Pancreas (tissue), 10 donors: ENCODE data around the gene PSMB2. TPM values are rescaled to one million over a fixed set of nuclear protein-coding genes. Genes with fewer than 3 reads are reported as not detected.

Experiments
- ATAC-seq, 4 donors: fragments of 200-7000 bp; cut with Tn5 transposase; one replicate each; pipeline versions ENCODE4 v1.8.0 to v1.9.1; 2020; ENCODE audit warnings: mild to moderate bottlenecking in 4 of 4, moderate library complexity in 4 of 4
- DNase-seq, 6 donors: peaks; one replicate each; pipeline ENCODE4 v3.0.0-alpha.2; 2020
- FAIRE-seq: peaks from 2 replicates; lab custom pipeline; 2012; peaks lifted over from hg19 to GRCh38; lab: Jason Lieb, UNC
- H3K27ac ChIP-seq, 4 donors: fragments of 200-600 bp; sonication (generic); 1 replicate in 3 of 4; 2 replicates in 1 of 4; pipeline versions ENCODE4 v1.5.0 to v1.8.0; 2020
- H3K27me3 ChIP-seq, 4 donors: fragments of 200-600 bp; one replicate each; pipeline ENCODE4 v1.8.0; 2021
- H3K36me3 ChIP-seq, 3 donors: fragments of 200-600 bp; sonication (generic) in 1 of 3; one replicate each; pipeline versions ENCODE4 v1.5.0 to v1.8.0; 2020 to 2021
- H3K4me1 ChIP-seq, 3 donors: fragments of 200-600 bp; one replicate each; pipeline ENCODE4 v1.8.0; 2021
- H3K4me3 ChIP-seq, 4 donors: fragments of 200-600 bp; sonication (generic) in 2 of 4; one replicate each; pipeline versions ENCODE4 v1.5.0 to v1.8.0; 2020 to 2021
- H3K9me3 ChIP-seq, 4 donors: fragments of 200-600 bp; one replicate each; pipeline ENCODE4 v1.8.0; 2021
- WGBS, 2 donors: extraction: QIAGEN DNeasy Blood & Tissue Kit; methylation state at CpG; one replicate each; pipeline ENCODE4 v1.1.7; 2013; 5-methylcytosine and 5-hydroxymethylcytosine counted together
- intact Hi-C, 3 donors: fragments of 100-400 bp; cut with DNase I; formaldehyde crosslinking; loops; one replicate each; pipeline versions ENCODE4 v1.11.1 to v1.14.2; 2022
- polyA plus RNA-seq, 2 donors: library from polyadenylated mRNA; stranded (reverse); fragments of 200-250 nt; gene quantifications; one replicate each; pipeline ENCODE4 v1.2.3, GENCODE V29; 2013
- total RNA-seq, 6 donors: library from RNA; stranded (reverse); fragmentation: NEBNext Ultra II Directional in 4 of 6; extraction: Animal tissue kit (Norgen Biotek cat#: 25700) in 4 of 6; gene quantifications; one replicate each; pipeline versions ENCODE4 v1.2.1 to v1.2.4, GENCODE V29; 2021 to 2023
- TF ChIP-seq, protein P1 (sequence below), 4 donors: fragments of 200-600 bp; sonication (generic) in 3 of 4; IDR thresholded peaks; one replicate each; pipeline versions ENCODE4 v1.5.0 to v1.8.0; 2021; ENCODE audit warnings: antibody characterized with exemption in 4 of 4
- donor health status: healthy with polysubstance abuse.
- donor health status: DM: no; HTN: no; CAD: no; lungs with moderate emphysema.
- donor health status: DM: no; HTN: no; CAD: no.
- donor health status: control.
- donor health status: control.
- donor health status: Bipolar disorder and iron deficiency.
- donor health status: DM: yes; HTN: yes; CAD: no.
- donor health status: DM: no; HTN: no; CAD: no.
- donor health status: DM: no; HTN: no; CAD: no.
- donor health status: DM: yes; HTN: yes; CAD: no.

Gene PSMB2
- total and polyA plus RNA-seq, 8 donors = 13.2 to 24.2 (median 21.0) TPM

DNA sequence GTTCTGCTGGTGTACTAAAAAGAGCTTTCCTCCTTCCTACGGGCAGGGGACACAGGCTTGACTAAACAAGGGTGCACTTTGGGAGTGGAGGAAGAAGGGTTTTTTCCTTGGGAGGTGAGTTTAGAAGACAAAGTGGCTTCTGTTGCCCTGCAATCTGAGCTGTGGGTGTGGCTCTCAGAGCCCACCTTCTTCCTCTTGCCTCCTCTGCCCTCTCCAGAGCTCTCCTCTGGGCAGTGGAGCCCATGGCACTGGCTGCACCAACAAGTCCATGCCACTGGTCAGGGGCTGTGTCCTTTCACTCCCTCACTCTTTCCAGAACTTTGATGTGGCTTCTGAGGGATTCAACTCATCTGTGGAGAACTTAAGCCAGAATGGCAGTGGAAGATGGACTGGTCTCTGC, 25.6 kb upstream of the PSMB2 start:
- Histone ChIP-seq H3K27ac (no peak overlapping the region), H3K36me3 (no peaks in the 10 kb centered on the region), H3K4me1 (no peaks in the 10 kb centered on the region), H3K9me3 (no peaks in the 10 kb centered on the region), H3K4me3 (no peak overlapping the region), H3K27me3 (no peaks in the 10 kb centered on the region)
- no peak for ATAC-seq
- DNase-seq = no peak
- 30 to 40% methylated on average over 1 of the region's 1 CpG for WGBS, 2 donors
- no peak for FAIRE-seq
- TF ChIP-seq, protein P1, sequence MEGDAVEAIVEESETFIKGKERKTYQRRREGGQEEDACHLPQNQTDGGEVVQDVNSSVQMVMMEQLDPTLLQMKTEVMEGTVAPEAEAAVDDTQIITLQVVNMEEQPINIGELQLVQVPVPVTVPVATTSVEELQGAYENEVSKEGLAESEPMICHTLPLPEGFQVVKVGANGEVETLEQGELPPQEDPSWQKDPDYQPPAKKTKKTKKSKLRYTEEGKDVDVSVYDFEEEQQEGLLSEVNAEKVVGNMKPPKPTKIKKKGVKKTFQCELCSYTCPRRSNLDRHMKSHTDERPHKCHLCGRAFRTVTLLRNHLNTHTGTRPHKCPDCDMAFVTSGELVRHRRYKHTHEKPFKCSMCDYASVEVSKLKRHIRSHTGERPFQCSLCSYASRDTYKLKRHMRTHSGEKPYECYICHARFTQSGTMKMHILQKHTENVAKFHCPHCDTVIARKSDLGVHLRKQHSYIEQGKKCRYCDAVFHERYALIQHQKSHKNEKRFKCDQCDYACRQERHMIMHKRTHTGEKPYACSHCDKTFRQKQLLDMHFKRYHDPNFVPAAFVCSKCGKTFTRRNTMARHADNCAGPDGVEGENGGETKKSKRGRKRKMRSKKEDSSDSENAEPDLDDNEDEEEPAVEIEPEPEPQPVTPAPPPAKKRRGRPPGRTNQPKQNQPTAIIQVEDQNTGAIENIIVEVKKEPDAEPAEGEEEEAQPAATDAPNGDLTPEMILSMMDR (IDR thresholded peaks at IDR 0.05) = no peak
- intact Hi-C loops = no loop called here

DNA sequence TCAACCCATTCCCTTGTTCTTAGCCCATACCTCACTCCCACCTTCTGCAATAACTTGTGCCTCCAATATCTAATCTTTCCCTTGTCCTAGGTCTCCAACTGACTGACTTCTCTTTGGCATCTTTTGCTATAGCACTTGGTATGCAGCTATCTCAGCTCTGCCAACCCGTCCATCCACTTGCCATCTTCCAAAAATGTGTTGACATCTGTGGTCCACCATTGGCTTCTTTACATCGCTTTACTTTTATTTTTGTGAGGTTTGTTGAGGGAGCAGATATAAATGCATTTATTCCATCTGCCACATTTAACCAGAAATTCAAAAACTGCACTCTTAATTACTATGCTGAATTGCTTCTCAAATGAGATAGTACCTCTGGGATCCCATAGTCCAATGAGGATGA, 24.9 kb upstream of the PSMB2 start:
- no peaks in the 10 kb centered on the region for H3K4me1 ChIP-seq
- intact Hi-C loops = no loop called here
- H3K4me3 ChIP-seq = no peak overlapping the region
- FAIRE-seq = no peak
- ATAC-seq = no peak
- no peak for DNase-seq
- TF ChIP-seq, protein P1 (IDR thresholded peaks at IDR 0.05) = no peak
- 72 to 84% methylated on average over 2 of the region's 2 CpGs for WGBS, 2 donors
- H3K36me3 ChIP-seq = no peaks in the 10 kb centered on the region
- H3K9me3 ChIP-seq = no peaks in the 10 kb centered on the region
- H3K27me3 ChIP-seq = no peaks in the 10 kb centered on the region
- H3K27ac ChIP-seq = no peak overlapping the region

DNA sequence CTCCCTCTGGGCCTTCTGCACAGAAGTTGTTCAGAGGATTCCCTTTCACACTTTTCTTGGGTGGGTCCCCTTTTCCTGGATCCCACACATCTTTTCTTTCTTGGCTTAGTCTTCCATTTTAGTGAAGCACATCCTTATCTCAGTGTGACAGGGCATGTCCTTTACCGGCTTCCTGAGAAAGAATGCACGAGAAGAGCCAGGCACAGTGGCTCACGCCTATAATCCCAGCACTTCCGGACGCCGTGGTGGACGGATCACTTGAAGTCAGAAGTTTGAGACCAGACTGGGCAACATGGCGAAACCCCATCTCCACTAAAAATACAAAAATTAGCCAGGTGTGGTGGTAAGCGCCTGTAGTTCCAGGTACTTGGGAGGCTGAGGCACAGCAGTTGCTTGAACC, 22.1 kb upstream of the PSMB2 start:
- Histone ChIP-seq H3K27me3 (no peaks in the 10 kb centered on the region), H3K36me3 (no peaks in the 10 kb centered on the region), H3K4me3 (no peak overlapping the region), H3K4me1 (no peaks in the 10 kb centered on the region), H3K27ac (no peak overlapping the region), H3K9me3 (no peaks in the 10 kb centered on the region)
- DNase-seq = no peak
- FAIRE-seq = no peak
- ATAC-seq = no peak
- 80 to 88% methylated on average over 9 of the region's 9 CpGs for WGBS, 2 donors
- TF ChIP-seq, protein P1 (IDR thresholded peaks at IDR 0.05) = no peak
- intact Hi-C loops = no loop called here

DNA sequence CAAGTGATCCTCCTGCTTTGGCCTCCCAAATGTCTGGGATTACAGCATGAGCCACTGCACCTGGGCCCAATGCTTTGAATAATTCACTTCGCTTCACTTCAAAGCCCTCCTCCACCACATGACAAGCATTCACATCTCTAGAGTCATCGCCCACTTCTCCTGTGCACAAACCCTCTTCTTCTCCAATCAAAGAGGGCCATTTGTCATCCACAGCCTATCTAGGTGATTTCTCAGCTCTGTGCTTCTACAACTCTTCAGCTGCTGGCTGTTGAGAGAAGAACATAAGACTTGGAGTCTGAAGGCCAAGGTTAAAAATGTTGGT, 20.1 kb upstream of the PSMB2 start:
- FAIRE-seq = no peak
- 91% methylated on average over 2 of the region's 2 CpGs for WGBS, 2 donors
- ATAC-seq = no peak
- Histone ChIP-seq H3K4me1 (no peaks in the 10 kb centered on the region), H3K27ac (no peak overlapping the region), H3K9me3 (no peaks in the 10 kb centered on the region), H3K36me3 (no peaks in the 10 kb centered on the region), H3K27me3 (no peaks in the 10 kb centered on the region), H3K4me3 (no peak overlapping the region)
- DNase-seq = no peak
- TF ChIP-seq, protein P1 (IDR thresholded peaks at IDR 0.05) = no peak
- intact Hi-C loops = no loop called here

DNA sequence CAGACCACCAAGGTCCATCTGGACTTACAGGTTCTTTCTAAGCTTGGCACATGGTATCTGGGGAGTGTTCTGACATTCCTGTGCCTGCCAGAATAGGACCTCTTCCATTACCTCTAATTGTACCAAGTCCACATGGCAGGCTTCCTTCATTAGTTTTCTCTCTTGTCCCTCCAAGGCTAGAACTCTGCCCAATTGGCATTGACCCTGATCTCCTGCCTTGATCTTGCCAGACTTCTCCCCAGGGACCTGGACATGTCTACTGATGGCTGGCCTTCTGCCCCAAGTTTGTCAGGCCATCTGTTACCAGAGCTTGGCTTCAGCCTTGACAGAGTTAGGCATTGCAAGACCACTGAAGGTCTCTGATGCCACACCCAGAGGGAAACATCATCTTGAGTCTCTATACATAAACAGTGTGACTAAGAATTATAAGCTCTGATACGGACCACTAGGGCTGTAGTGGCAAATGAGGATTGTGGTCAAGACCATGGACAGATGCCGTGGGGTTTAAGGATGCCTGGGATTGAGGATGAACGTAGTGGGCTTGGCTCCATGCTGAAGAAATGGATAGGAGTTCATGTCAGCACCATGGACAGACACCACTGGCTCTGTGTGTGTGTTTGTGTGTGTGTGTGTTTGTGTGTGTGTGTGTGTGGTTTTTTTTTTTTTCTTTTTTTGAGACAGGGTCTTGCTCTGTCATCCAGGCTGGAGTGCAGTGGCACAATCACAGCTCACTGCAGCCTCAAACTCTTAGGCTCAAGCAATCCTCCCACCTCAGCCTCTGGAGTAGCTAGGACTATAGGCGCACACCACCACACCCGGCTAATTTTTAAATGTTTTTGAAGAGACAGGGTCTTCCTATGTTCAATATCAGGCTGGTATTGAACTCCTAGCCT, 19.5 kb upstream of the PSMB2 start:
- Histone ChIP-seq H3K36me3 (no peaks in the 10 kb centered on the region), H3K27me3 (no peaks in the 10 kb centered on the region), H3K9me3 (no peaks in the 10 kb centered on the region), H3K4me3 (no peak overlapping the region), H3K4me1 (no peaks in the 10 kb centered on the region), H3K27ac (no peak overlapping the region)
- WGBS, 2 donors = 63 to 66% methylated on average over 5 of the region's 5 CpGs
- DNase-seq = no peak
- TF ChIP-seq, protein P1 (IDR thresholded peaks at IDR 0.05) = no peak
- peak in 1 of 4 donors; percentile 44 for ATAC-seq
- FAIRE-seq = no peak
- intact Hi-C loops = no loop called here
